ENCODE measurements around the gene HLA-E. TPM values are rescaled to one million over a fixed set of nuclear protein-coding genes. Genes with fewer than 3 reads are reported as not detected.
A peak's percentile ranks its signal among the peaks of the same experiment; 100 is the strongest.

The HLA-E gene
- polyA plus RNA-seq (2011; rRNA removed) (211 and 293 TPM in 2 replicates), polyA minus RNA-seq (2011; rRNA and poly(A)+ RNA removed) (102 and 142 TPM in 2 replicates)

DNA sequence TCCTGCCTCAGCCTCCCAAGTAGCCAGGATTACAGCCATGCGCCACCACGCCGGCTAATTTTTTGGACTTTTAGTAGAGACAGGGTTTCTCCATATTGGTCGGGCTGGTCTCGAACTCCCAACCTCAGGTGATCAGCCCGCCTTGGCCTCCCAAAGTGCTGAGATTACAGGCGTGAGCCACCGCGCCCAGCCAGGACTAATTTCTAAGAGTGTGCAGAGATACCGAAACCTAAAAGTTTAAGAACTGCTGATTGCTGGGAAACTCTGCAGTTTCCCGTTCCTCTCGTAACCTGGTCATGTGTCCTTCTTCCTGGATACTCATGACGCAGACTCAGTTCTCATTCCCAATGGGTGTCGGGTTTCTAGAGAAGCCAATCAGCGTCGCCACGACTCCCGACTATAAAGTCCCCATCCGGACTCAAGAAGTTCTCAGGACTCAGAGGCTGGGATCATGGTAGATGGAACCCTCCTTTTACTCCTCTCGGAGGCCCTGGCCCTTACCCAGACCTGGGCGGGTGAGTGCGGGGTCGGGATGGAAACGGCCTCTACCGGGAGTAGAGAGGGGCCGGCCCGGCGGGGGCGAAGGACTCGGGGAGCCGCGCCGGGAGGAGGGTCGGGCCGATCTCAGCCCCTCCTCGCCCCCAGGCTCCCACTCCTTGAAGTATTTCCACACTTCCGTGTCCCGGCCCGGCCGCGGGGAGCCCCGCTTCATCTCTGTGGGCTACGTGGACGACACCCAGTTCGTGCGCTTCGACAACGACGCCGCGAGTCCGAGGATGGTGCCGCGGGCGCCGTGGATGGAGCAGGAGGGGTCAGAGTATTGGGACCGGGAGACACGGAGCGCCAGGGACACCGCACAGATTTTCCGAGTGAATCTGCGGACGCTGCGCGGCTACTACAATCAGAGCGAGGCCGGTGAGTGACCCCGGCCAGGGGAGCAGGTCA is at the start of gene HLA-E:
Gene HLA-E (plus strand): TSS at position 429 of the 945 bp plus-strand sequence. CDS start 23 bp downstream, at position 452.
- TF ChIP-seq, protein P1, sequence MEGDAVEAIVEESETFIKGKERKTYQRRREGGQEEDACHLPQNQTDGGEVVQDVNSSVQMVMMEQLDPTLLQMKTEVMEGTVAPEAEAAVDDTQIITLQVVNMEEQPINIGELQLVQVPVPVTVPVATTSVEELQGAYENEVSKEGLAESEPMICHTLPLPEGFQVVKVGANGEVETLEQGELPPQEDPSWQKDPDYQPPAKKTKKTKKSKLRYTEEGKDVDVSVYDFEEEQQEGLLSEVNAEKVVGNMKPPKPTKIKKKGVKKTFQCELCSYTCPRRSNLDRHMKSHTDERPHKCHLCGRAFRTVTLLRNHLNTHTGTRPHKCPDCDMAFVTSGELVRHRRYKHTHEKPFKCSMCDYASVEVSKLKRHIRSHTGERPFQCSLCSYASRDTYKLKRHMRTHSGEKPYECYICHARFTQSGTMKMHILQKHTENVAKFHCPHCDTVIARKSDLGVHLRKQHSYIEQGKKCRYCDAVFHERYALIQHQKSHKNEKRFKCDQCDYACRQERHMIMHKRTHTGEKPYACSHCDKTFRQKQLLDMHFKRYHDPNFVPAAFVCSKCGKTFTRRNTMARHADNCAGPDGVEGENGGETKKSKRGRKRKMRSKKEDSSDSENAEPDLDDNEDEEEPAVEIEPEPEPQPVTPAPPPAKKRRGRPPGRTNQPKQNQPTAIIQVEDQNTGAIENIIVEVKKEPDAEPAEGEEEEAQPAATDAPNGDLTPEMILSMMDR (IDR thresholded peaks at IDR 0.05; ENCODE audit: insufficient read depth, low read depth, low read length) = no peak
- Histone ChIP-seq H3K36me3 (ENCODE audit: control insufficient read depth, insufficient read depth, low read length) (peaks cover 28% of the 10 kb centered on the region), H3K27me3 (ENCODE audit: control insufficient read depth, insufficient read depth, low read length) (no peaks in the 10 kb centered on the region; the same call in 1 of the 2 replicates), H3K4me3 (ENCODE audit: low read depth, low read length) (peak within 1 kb of the TSS; percentile 99)
- POLR2A ChIA-PET = no interaction called here
- DNase-seq (ENCODE audit: low read depth) = peak; percentile 97
- CTCF ChIA-PET = interaction anchor here (1.3 to 2.0 kb wide), 2 partner anchors 43 to 55 kb away, joined by 4 to 5 read pairs; no protein-coding TSS in a partner anchor

DNA sequence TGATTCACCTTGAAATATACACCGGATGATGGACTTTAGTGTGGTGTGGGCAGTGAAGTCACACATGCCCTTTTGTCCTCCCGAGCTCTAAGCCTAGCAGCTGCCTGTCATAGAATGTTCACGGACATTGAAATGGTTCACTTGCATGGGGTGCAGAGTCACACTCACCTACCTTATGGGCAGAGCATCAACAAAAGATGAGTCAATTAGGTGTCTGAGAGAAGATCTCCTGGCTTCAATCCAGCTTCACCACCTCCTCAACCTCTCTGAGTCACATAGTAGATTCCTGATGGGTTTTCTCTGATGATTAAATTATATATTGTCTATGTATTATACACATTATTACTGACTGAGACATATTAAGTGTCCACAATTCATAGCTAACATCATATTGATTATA is 48.1 kb upstream of the HLA-E start:
- CTCF ChIA-PET = interaction anchor here (1.1 to 3.0 kb wide), 2 partner anchors 9 to 12 kb away, joined by 5 to 10 read pairs; no protein-coding TSS in a partner anchor
- no peak for DNase-seq (ENCODE audit: low read depth)
- TF ChIP-seq, protein P1 (IDR thresholded peaks at IDR 0.05; ENCODE audit: insufficient read depth, low read depth, low read length) = no peak
- Histone ChIP-seq H3K36me3 (ENCODE audit: control insufficient read depth, insufficient read depth, low read length) (no peaks in the 10 kb centered on the region), H3K4me3 (ENCODE audit: low read depth, low read length) (no peak overlapping the region), H3K27me3 (ENCODE audit: control insufficient read depth, insufficient read depth, low read length) (peaks cover 21% of the 10 kb centered on the region)
- POLR2A ChIA-PET = no interaction called here

DNA sequence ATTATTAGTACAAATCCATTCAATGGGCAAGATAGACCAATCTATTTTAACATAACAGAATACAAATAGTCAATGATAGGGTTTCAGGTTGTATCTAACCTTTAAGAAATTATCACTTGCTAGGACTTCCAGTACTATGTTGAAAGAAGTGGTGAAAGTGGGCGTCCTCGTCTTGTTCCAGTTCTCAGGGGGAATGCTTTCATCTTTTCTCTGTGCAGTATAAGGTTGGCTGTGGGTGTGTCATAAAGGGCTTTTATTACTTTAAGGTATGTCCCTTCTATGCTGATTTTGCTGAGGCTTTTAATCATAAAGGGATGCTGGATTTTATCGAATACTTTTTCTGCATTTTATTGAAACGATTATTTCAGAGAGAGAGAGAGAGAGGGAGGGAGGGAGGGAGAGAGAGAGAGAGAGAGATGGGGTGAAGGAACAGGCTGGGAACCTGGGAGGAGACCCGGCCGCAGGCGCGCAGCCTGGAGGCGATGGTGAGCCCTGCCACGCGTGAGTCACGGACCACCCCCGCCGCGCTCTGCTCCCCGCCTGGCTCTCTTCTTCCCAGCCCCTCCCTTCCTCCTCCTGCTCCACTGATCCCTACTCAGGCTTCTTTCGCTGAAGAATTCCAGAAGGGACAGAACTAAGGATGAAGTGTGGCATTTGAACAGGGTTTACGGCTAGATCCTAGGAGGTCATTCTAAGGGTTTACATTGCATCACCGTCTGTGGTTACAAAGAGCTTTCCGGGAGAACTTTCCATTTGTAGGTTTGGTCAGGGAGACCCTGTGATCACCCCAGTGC is 45.5 kb upstream of the HLA-E start:
- Histone ChIP-seq H3K36me3 (ENCODE audit: control insufficient read depth, insufficient read depth, low read length) (no peaks in the 10 kb centered on the region), H3K4me3 (ENCODE audit: low read depth, low read length) (no peak overlapping the region), H3K27me3 (ENCODE audit: control insufficient read depth, insufficient read depth, low read length) (peaks cover 36% of the 10 kb centered on the region)
- TF ChIP-seq, protein P1 (IDR thresholded peaks at IDR 0.05; ENCODE audit: insufficient read depth, low read depth, low read length) = peak; percentile 48
- ChIA-PET CTCF (no interaction called here), POLR2A (no interaction called here)
- no peak for DNase-seq (ENCODE audit: low read depth)

DNA sequence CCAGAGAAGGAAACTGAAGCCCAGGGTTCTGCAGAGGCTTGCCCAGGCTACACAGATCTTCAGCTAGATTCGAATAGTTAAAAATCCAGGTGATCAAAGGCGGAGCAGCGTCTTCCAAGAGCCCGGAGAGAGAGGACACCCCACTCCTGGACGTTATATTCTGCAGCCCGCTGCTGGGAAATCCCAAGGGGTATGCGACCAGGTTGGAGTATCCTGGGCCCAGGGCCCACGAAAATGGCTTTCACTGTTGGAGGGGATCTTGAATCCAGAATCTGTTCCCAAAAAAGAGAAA is 44.9 kb upstream of the HLA-E start:
- CTCF ChIA-PET = no interaction called here
- H3K4me3 ChIP-seq (ENCODE audit: low read depth, low read length) = no peak overlapping the region
- TF ChIP-seq, protein P1 (IDR thresholded peaks at IDR 0.05; ENCODE audit: insufficient read depth, low read depth, low read length) = no peak

DNA sequence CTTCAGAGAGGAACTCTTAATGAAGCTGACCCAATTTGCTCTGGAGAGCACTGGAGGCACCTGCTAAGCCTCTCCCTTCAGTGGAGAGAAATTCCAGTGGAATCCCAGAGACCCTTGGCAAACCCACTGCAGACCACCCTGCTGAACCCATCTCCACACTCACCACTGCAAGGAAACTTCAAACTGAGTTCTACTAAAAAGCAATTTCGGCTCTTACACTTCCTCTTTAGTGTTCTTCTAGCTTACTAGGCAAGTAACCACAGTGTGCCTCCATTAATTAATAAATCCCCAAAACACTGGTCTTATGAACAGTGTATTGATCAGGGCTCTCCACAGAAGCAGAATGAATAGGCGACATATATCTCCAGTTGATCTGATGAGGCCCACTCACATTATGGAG is 43.0 kb upstream of the HLA-E start:
- ChIA-PET CTCF (interaction anchor here (1.6 kb wide), 1 partner anchor 9 kb away, joined by 6 read pairs; no protein-coding TSS in a partner anchor), POLR2A (no interaction called here)

More for the DNA sequence above, 44.9 kb upstream of the HLA-E start:
- POLR2A ChIA-PET = no interaction called here
- H3K36me3 ChIP-seq (ENCODE audit: control insufficient read depth, insufficient read depth, low read length) = no peaks in the 10 kb centered on the region
- peaks cover 38% of the 10 kb centered on the region for H3K27me3 ChIP-seq (ENCODE audit: control insufficient read depth, insufficient read depth, low read length)
- no peak for DNase-seq (ENCODE audit: low read depth)

More for the DNA sequence above, 43.0 kb upstream of the HLA-E start:
- Histone ChIP-seq H3K27me3 (ENCODE audit: control insufficient read depth, insufficient read depth, low read length) (peaks cover 43% of the 10 kb centered on the region), H3K36me3 (ENCODE audit: control insufficient read depth, insufficient read depth, low read length) (no peaks in the 10 kb centered on the region), H3K4me3 (ENCODE audit: low read depth, low read length) (no peak overlapping the region)
- TF ChIP-seq, protein P1 (IDR thresholded peaks at IDR 0.05; ENCODE audit: insufficient read depth, low read depth, low read length) = no peak
- DNase-seq (ENCODE audit: low read depth) = no peak
